ENCODE measurements around the gene NUBP1. TPM values are rescaled to one million over a fixed set of nuclear protein-coding genes. Genes with fewer than 3 reads are reported as not detected.
"Not testable (repeated sequence)": the region's sequence is repeated elsewhere in the genome, so short reads cannot be mapped to it uniquely, and the experiment has no call there.

The NUBP1 gene
- polyA plus RNA-seq: 10 to 100 TPM; 26.9 to 31.1 (median 31.0) TPM

DNA sequence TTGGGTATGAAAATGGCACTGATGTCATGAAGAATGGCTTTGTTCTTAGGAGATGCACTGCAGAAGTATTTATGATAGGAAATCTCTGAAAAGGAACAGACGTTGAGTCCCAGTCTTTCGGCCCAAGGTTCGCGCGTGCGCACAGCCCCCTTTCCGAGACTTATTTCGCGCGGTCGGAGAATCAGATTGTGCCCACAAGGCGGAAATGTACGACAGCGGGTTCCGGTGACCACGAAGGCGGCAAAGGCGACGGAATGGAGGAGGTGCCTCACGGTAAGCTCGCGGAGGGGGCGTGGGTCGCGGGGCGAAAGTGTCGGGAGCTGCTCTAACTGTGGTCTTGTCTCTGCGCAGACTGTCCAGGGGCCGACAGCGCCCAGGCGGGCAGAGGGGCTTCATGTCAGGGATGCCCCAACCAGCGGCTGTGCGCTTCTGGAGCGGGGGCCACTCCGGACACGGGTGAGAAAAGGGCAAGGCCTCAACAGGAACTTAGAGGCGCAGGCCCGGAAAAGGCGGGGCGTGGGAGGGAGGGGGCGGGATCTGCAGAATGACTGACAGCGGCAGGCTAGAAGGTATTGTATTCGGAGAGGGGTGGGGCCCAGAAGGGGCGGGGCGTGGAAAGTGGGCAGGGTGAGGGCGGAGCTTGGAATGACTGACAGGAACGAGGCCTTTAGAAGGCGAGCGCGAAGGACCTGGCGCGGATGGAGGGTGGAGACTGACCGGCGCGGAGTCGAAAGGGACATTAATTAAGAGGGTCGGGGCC lies at the start of gene NUBP1:
NUBP1 (plus strand) TSS at position 233 of the 760 bp plus-strand sequence; CDS start at position 255, 22 bp downstream.
- peak within 1 kb of the TSS; percentile 92 for H3K27ac ChIP-seq (ENCODE audit: low read depth, low read length)
- 0 to 1% (median 0%) methylated on average over 57 of the region's 57 CpGs for WGBS, 3 donors

DNA sequence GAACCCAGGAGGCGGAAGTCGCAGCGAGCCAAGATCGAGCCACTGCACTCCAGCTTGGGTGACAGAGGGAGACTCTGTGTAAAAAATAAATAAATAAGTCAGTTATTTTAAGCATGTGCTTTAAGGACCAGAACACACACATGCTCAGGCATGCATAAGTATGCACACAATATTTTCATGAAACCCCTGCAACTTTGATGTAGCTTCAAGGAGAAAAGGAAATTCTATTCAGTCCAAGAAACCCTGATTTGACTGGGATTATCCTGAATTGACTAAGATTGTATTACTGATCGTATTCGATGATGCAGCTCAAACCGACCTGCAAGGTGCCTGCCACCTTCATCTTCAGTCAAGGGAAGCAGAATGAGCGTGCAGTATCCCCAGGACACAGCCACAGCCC lies 49.8 kb upstream of the NUBP1 start:
- 91 to 94% (median 93%) methylated on average over 8 of the region's 8 CpGs for WGBS, 3 donors
- no peak overlapping the region for H3K27ac ChIP-seq (ENCODE audit: low read depth, low read length)

- no peak overlapping the region for H3K27ac ChIP-seq (ENCODE audit: low read depth, low read length)
- WGBS, 3 donors: 89 to 94% (median 92%) methylated on average over 21 of the region's 21 CpGs
Measured at GRCh38 chr16:10694306-10694705, 49.3 kb upstream of the NUBP1 start.

- no peak within 1 kb of the TSS for H3K27ac ChIP-seq (ENCODE audit: low read depth, low read length)
- WGBS, 3 donors: 84 to 86% (median 85%) methylated on average over 5 of the region's 5 CpGs
Measured at GRCh38 chr16:10694830-10695229, 48.8 kb upstream of the NUBP1 start, which contains the start of gene TEKT5. Gene TEKT5 (minus strand): TSS chr16:10694930. CDS start chr16:10694873, 57 bp downstream.

GRCh38 chr16:10699756-10700155 lies 43.9 kb upstream of the NUBP1 start:
- no peak overlapping the region for H3K27ac ChIP-seq (ENCODE audit: low read depth, low read length)
- 61 to 77% (median 64%) methylated on average over 1 of the region's 1 CpG for WGBS, 3 donors

DNA sequence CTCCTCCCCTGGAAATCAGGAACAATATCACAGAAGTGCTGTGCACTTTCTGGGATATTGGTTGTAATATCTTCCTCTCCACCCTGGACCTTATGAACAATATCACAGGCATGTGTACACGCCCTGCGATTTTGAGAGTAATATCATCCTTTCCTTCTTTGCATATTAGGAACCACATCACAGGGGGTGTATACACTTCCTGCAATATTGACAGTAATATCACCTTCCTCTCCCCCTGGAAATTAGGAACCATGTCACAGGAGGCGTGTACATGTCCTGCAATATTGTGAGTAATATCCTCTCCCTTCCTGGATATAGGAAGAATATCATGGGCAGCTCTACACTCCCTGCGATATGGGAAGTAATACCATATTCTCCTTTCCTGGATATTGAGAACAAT lies 34.7 kb upstream of the NUBP1 start:
- WGBS, 3 donors: 51 to 63% (median 60%) methylated on average over 4 of the region's 4 CpGs

DNA sequence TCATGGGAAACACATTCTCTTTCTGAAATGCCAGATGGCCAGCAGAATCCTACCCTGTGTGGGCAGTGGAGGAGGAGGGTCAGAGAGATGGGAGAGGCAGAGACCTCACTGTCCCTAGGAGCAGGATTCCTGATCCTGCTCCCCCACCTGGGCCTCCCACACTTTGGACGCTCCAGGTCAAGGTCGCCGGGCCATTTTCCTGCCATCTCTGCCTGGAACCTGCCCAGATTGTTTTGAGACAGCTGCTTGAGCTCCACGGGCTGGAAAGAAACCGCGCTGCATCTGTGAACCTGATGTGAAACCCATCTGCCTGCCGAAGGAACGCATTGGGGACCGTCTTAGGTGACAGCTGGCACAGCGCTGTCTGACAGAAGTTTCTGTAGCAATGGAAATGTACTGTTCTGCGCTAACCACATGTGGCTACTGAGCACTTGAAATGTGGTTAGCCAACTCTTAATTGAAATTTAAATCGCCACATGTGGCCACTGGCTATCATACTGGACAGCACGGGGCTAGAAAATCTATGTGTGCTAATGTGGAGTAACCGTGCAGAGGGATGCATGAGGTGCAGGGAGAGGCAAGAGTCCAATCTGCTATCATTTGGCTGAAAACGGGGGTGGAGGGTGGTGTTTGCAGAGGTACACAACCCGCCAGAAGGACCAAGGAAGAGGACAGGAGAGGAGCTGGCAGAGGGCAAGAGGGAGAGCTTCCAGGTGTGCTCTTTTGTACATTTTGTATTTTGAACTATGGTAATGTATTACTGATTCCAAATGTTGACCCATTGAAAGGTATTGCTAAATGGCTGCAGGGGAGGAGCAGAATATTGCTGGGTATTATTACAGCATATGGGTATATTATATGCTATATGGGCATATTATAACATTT lies 15.4 kb upstream of the NUBP1 start:
- whole genome bisulfite sequencing, 3 donors: 42 to 77% (median 66%) methylated on average over 16 of the region's 16 CpGs
- no peak overlapping the region for H3K27ac ChIP-seq (ENCODE audit: low read depth, low read length)

More for the DNA sequence above, 34.7 kb upstream of the NUBP1 start:
- H3K27ac ChIP-seq (ENCODE audit: low read depth, low read length): no peak overlapping the region

- no peak overlapping the region for H3K27ac ChIP-seq (ENCODE audit: low read depth, low read length)
- 74 to 79% (median 78%) methylated on average over 19 of the region's 19 CpGs for WGBS, 3 donors
Measured at GRCh38 chr16:10729104-10730048, 14.3 kb upstream of the NUBP1 start.

DNA sequence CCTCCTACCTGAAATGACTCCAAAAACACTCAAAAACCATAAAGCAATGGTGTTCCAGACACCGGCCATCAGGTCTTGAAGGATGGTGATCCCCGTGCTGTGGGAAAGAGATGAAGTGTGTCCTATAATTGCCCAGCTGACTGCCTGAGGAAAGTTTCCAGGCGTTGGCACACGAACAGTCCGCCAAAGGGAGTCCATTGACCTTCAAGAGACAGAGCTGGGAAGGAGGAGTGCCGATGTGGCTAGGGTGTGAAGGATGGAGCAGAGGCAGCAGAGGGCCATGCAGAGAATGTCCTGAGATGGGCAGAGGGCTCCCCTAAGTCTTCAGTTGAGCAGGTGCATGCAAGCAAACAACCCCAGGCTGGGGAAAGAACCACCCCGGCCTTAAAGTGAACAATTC lies 11.9 kb upstream of the NUBP1 start:
- WGBS, 3 donors: 62 to 90% (median 88%) methylated on average over 7 of the region's 7 CpGs
- no peak overlapping the region for H3K27ac ChIP-seq (ENCODE audit: low read depth, low read length)

DNA sequence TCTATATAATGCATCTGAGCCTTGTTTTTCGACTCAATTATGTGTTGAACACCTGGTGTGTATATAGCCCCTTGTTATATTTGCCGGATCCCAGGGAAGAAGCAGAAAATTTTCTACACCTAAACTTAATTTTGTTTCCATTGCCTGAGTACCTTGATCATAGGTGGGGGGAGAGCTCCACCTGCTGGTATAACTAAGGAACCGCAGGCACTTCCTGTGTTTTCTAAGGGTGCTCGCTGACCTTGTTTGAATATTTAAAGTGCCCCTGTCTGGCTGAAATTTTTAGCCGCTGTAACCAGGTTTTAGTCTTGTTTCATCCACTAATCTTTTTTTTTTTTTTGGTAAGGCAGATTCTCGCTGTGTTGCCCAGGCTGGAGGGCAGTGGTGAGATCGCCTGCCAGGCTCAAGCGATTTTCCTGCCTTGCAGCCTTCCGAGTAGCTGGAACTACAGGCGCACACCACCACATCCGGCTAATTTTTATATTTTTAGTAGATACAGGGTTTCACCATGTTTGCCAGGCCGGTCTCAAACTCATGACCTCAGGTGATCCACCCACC lies 6.5 kb upstream of the NUBP1 start:
- WGBS, 3 donors: 21 to 29% (median 27%) methylated on average over 12 of the region's 12 CpGs
- H3K27ac ChIP-seq (ENCODE audit: low read depth, low read length): no peak overlapping the region

DNA sequence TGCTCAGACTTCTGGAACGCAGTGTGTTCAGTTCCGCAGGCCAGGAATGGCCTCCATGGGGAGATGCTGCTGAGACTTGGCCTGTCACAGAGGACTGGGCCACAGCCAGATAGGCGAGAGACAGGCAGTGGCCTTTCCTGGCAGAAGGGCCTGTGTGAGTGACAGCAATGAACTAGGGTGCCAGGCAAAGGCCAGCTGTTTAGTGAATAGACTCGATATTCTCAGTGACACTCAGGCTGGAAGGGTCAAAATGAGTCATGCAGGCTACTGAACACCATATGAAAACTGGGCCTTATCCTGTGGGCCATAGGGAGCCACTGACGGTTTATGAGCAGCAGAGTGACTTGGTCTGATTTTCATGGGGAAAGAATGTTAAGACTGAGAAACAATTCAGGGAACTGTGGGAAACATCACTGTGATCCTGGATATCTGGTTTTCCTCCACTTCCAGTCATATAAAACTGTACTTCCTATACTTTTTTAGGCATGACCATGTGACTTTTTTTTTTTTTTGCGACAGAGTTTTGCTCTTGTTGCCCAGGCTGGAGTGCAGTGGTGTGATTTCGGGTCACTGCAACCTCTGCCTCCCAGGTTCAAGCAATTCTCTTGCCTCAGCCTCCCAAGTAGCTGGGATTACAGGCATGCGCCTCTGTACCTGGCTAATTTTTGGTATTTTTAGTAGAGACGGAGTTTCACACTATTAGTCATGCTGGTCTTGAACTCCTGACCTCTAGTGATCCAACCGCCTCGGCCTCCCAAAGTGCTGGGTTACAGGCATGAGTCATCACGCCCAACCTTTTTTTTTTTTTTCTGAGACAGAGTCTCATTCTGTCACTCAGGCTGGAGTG lies 5.2 kb upstream of the NUBP1 start:
- WGBS, 3 donors: 45 to 61% (median 54%) methylated on average over 11 to 12 of the region's 12 CpGs
- H3K27ac ChIP-seq (ENCODE audit: low read depth, low read length): no peak overlapping the region

GRCh38 chr16:10740000-10740844 lies 3.4 kb upstream of the NUBP1 start:
- 57 to 96% (median 92%) methylated on average over 10 of the region's 10 CpGs for WGBS, 3 donors
- H3K27ac ChIP-seq (ENCODE audit: low read depth, low read length): no peak overlapping the region

DNA sequence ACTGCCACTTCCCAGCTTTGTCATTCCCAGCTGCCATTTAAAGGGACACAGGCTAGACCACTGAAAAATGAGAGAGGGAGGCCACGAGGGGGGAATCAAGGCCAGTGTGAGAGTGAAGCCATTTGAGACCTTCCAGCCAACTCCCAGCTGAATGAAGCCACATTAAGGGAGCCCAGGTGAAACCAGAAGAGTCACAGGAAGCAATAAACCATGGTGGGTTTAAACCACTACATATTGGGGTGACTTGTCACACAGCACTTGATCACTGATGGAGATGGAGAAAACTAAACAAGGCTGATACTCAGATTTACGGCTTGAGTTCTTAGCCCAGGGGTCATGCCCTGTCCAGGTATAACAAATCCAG lies 2.8 kb upstream of the NUBP1 start:
- 64 to 86% (median 84%) methylated on average over 2 of the region's 2 CpGs for WGBS, 3 donors
- H3K27ac ChIP-seq (ENCODE audit: low read depth, low read length): no peak overlapping the region

- 94 to 95% (median 94%) methylated on average over 10 of the region's 10 CpGs for WGBS, 3 donors
- H3K27ac ChIP-seq (ENCODE audit: low read depth, low read length): not testable (repeated sequence)
Measured at GRCh38 chr16:10741249-10741648, 2.4 kb upstream of the NUBP1 start.

DNA sequence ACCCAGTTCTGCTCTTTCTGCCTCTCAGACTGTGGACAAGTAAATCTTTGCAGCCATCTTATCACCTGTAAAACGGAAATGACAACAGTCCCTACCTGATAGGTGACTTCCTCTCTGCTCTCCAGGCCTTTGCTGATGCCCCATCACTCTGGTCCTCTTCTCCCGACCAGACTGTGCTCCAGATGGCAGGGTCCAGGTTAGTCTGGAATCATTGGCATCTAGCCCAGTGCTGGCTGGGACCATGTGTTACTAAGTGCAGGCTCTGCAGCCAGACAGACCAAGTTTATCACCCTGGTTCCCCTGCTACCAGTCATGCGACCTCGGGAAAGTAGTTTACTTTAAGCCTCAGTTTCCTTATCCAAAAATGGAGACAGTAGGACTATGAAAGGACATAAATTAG lies 1.8 kb upstream of the NUBP1 start:
- H3K27ac ChIP-seq (ENCODE audit: low read depth, low read length): no peak overlapping the region
- WGBS, 3 donors: 25 to 80% (median 71%) methylated on average over 4 of the region's 4 CpGs

DNA sequence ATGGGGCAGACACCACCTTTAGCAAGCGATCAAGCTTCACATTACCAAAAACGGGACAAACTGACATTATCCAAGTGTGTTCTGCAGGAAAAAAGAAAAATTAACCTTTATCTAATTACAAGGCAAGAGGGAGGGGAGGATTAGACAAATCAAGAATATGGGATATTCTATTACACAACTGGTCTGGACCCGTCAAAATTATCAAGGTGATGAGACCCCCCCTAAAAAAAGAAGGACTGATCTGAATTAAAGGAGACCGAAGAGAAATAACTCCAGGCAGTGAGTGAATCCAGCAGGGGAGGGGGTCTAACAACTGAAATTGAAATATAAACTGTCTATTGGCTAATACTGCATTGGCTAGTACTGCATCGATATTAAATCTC lies 424 bp upstream of the NUBP1 start:
- no peak overlapping the region for H3K27ac ChIP-seq (ENCODE audit: low read depth, low read length)
- 29 to 34% (median 32%) methylated on average over 5 of the region's 5 CpGs for WGBS, 3 donors

Data from adipose tissue (tissue), 3 donors.